Measurements from ENCODE around the gene PRR12.

PRR12 gene

GRCh38 chr19:49645592-49645991, 54.6 kb downstream of the PRR12 start:
- DNase-seq (ENCODE audit: low read depth), result no peak

GRCh38 chr19:49645995-49646394, 55.0 kb downstream of the PRR12 start:
- DNase-seq (ENCODE audit: low read depth), result no peak

- DNase-seq (ENCODE audit: low read depth), result no peak
These were observed 55.6 kb downstream of the PRR12 start for GRCh38 chr19:49646586-49646985.

GRCh38 chr19:49651029-49651819, 60.2 kb downstream of the PRR12 start:
- no peak for DNase-seq (ENCODE audit: low read depth)

- DNase-seq (ENCODE audit: low read depth), result no peak
These were observed 61.0 kb downstream of the PRR12 start for GRCh38 chr19:49651820-49652550.

GRCh38 chr19:49652551-49653465, 61.8 kb downstream of the PRR12 start:
- DNase-seq (ENCODE audit: low read depth), result no peak

GRCh38 chr19:49653466-49653806, 62.5 kb downstream of the PRR12 start:
- no peak for DNase-seq (ENCODE audit: low read depth)

- no peak for DNase-seq (ENCODE audit: low read depth)
These were observed 63.6 kb downstream of the PRR12 start for GRCh38 chr19:49654581-49654980.

GRCh38 chr19:49655570-49656455, 64.8 kb downstream of the PRR12 start:
- no peak for DNase-seq (ENCODE audit: low read depth)

GRCh38 chr19:49656456-49657109, 65.6 kb downstream of the PRR12 start:
- no peak for DNase-seq (ENCODE audit: low read depth)

- DNase-seq (ENCODE audit: low read depth), result no peak
These were observed 66.6 kb downstream of the PRR12 start for GRCh38 chr19:49657493-49658138.

- DNase-seq (ENCODE audit: low read depth), result no peak
These were observed 67.1 kb downstream of the PRR12 start for GRCh38 chr19:49658139-49658517.

GRCh38 chr19:49658566-49659442, 67.8 kb downstream of the PRR12 start:
- DNase-seq (ENCODE audit: low read depth), result no peak

- no peak for DNase-seq (ENCODE audit: low read depth)
These were observed 69.5 kb downstream of the PRR12 start for GRCh38 chr19:49660338-49660961.

- no peak for DNase-seq (ENCODE audit: low read depth)
These were observed 71.0 kb downstream of the PRR12 start for GRCh38 chr19:49662011-49662410.

GRCh38 chr19:49663224-49663623, 72.2 kb downstream of the PRR12 start:
- DNase-seq (ENCODE audit: low read depth), result no peak

GRCh38 chr19:49664171-49665035, 73.4 kb downstream of the PRR12 start:
- peak; percentile 85 for DNase-seq (ENCODE audit: low read depth)

- DNase-seq (ENCODE audit: low read depth), result no peak
These were observed 74.0 kb downstream of the PRR12 start for GRCh38 chr19:49665036-49665350.

Data from stimulated activated CD4-positive, alpha-beta T cell treated with anti-CD3 and anti-CD28 coated beads, Interleukin-2, amount 100 ng/mL, for 4 hours (primary cell).